Measurements from ENCODE around the gene KIAA1328.

KIAA1328 gene

GRCh38 chr18:37231251-37231650, 402.3 kb downstream of the KIAA1328 start:
- DNase-seq = no peak

GRCh38 chr18:37235583-37235982, 406.7 kb downstream of the KIAA1328 start:
- no peak for DNase-seq

- no peak for DNase-seq
Observed at GRCh38 chr18:37238282-37239108, 409.6 kb downstream of the KIAA1328 start.

GRCh38 chr18:37242091-37242490, 413.2 kb downstream of the KIAA1328 start:
- DNase-seq = no peak

GRCh38 chr18:37242826-37243560, 414.1 kb downstream of the KIAA1328 start:
- DNase-seq = no peak

- DNase-seq = no peak
Observed at GRCh38 chr18:37243741-37244140, 414.8 kb downstream of the KIAA1328 start.

GRCh38 chr18:37244618-37245017, 415.7 kb downstream of the KIAA1328 start:
- DNase-seq = no peak

GRCh38 chr18:37246779-37247340, 417.9 kb downstream of the KIAA1328 start:
- DNase-seq = no peak

- no peak for DNase-seq
Observed at GRCh38 chr18:37247497-37248161, 418.7 kb downstream of the KIAA1328 start.

- no peak for DNase-seq
Observed at GRCh38 chr18:37248281-37248680, 419.4 kb downstream of the KIAA1328 start.

- DNase-seq = no peak
Observed at GRCh38 chr18:37249171-37249886, 420.4 kb downstream of the KIAA1328 start.

GRCh38 chr18:37249895-37250618, 421.1 kb downstream of the KIAA1328 start:
- DNase-seq = no peak

- DNase-seq = no peak
Observed at GRCh38 chr18:37251679-37252078, 422.8 kb downstream of the KIAA1328 start.

- no peak for DNase-seq
Observed at GRCh38 chr18:37252342-37252741, 423.4 kb downstream of the KIAA1328 start.

- DNase-seq = no peak
Observed at GRCh38 chr18:37252854-37253393, 424.0 kb downstream of the KIAA1328 start.

- DNase-seq = no peak
Observed at GRCh38 chr18:37253394-37254235, 424.7 kb downstream of the KIAA1328 start.

GRCh38 chr18:37254236-37254754, 425.4 kb downstream of the KIAA1328 start:
- DNase-seq = no peak

- no peak for DNase-seq
Observed at GRCh38 chr18:37254973-37255372, 426.0 kb downstream of the KIAA1328 start.

GRCh38 chr18:37258131-37258530, 429.2 kb downstream of the KIAA1328 start:
- no peak for DNase-seq

- no peak for DNase-seq
Observed at GRCh38 chr18:37258819-37259218, 429.9 kb downstream of the KIAA1328 start.
